ENCODE results near the gene KIAA2012. TPM values are rescaled to one million over a fixed set of nuclear protein-coding genes. Genes with fewer than 3 reads are reported as not detected.

The KIAA2012 gene
- total and polyA plus RNA-seq, 2 of the 4 experiments (the other 2 are of a cell fraction), result under 0.01 to 0.09 TPM

GRCh38 chr2:202064171-202064880, 8.7 kb upstream of the KIAA2012 start:
- H3K23ac ChIP-seq (ENCODE audit: low read depth, low read length), result no peak overlapping the region
- H4K91ac ChIP-seq (ENCODE audit: insufficient read depth, low read depth, low read length), result peak overlapping the region; percentile 53
- TF ChIP-seq RFX5 (IDR thresholded peaks at IDR 0.05; ENCODE audit: low read depth, low read length) (peak; percentile 40; the same call in 1 of the 2 replicates), FOS (IDR thresholded peaks at IDR 0.05; ENCODE audit: low read depth, low read length) (peak; percentile 36; the same call in 1 of the 2 replicates), RCOR1 (IDR thresholded peaks at IDR 0.05; ENCODE audit: insufficient replicate concordance, low read length) (no peak), CEBPB (IDR thresholded peaks at IDR 0.05; ENCODE audit: low read depth, low read length) (no peak), MAZ (IDR thresholded peaks at IDR 0.05; ENCODE audit: borderline replicate concordance, low read depth, low read length) (no peak)
- TF ChIP-seq, protein P1, sequence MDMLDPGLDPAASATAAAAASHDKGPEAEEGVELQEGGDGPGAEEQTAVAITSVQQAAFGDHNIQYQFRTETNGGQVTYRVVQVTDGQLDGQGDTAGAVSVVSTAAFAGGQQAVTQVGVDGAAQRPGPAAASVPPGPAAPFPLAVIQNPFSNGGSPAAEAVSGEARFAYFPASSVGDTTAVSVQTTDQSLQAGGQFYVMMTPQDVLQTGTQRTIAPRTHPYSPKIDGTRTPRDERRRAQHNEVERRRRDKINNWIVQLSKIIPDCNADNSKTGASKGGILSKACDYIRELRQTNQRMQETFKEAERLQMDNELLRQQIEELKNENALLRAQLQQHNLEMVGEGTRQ (IDR thresholded peaks at IDR 0.05; ENCODE audit: low read depth, low read length), result no peak
- H4K5ac ChIP-seq (ENCODE audit: low read depth, low read length), result peak overlapping the region; percentile 19; the same call in 1 of the 2 replicates
- intact Hi-C loops (cut with micrococcal nuclease), result no loop called here
- H2AK5ac ChIP-seq (ENCODE audit: low read depth, low read length), result no peak overlapping the region
- H2BK15ac ChIP-seq (ENCODE audit: low read depth, low read length), result peak overlapping the region; percentile 57; the same call in 1 of the 3 replicates
- POLR2A ChIA-PET (ENCODE audit: unreplicated experiment), result no interaction called here
- peak overlapping the region; percentile 16; the same call in 1 of the 2 replicates for H3K14ac ChIP-seq (replicated peaks; ENCODE audit: low read depth, low read length)
- 0% methylated on average over 2 of the region's 3 CpGs; no CpG with 5 or more reads in 1 of the 2 experiments for WGBS, 2 experiments (ENCODE audit: extremely low coverage in 2 of 2, insufficient read length in 1 of 2)
- dilution Hi-C loops (cut with HindIII; ENCODE audit: low sequenced_read_pairs, unreplicated experiment), result no loop called here
- H4K20me1 ChIP-seq (ENCODE audit: insufficient read depth, low read length), result no peaks in the 10 kb centered on the region
- H2BK20ac ChIP-seq (ENCODE audit: low read depth, low read length), result peak overlapping the region; percentile 18
- H3K27ac ChIP-seq (ENCODE audit: insufficient read depth, low read length), result peak overlapping the region; percentile 37
- H3K9me3 ChIP-seq (ENCODE audit: control insufficient read depth, insufficient read depth, low read length), result no peaks in the 10 kb centered on the region
- peak overlapping the region; percentile 75 for H2BK120ac ChIP-seq (ENCODE audit: low read depth, low read length)
- peak overlapping the region; percentile 45 for H2BK5ac ChIP-seq (ENCODE audit: low read depth, low read length, poor library complexity, severe bottlenecking)
- CTCF ChIA-PET, result interaction anchor here (0.6 to 0.7 kb wide), 2 partner anchors 9 to 430 kb away, joined by 3 read pairs; no protein-coding TSS in a partner anchor
- H3K4me3 ChIP-seq (ENCODE audit: insufficient read depth, low read depth, low read length), result no peak overlapping the region
- no peaks in the 10 kb centered on the region for H3K36me3 ChIP-seq (ENCODE audit: control insufficient read depth, insufficient read depth, low read length)
- H3K79me1 ChIP-seq (ENCODE audit: low read depth in 1 of 2, low read length in 2 of 2), result no peaks in the 10 kb centered on the region
- no peaks in the 10 kb centered on the region for H3K27me3 ChIP-seq (ENCODE audit: control insufficient read depth, insufficient read depth, low read length)
- peak overlapping the region; percentile 36 for H3K56ac ChIP-seq (ENCODE audit: extremely low read depth, insufficient read depth, low read length)
- H4K8ac ChIP-seq (ENCODE audit: low read depth in 2 of 2, low read length in 2 of 2), result peak overlapping the region; percentile 1 to 75; a peak in 3 of 4 replicates
- peak overlapping the region; percentile 79 for H2AFZ ChIP-seq (replicated peaks; ENCODE audit: low read length, poor library complexity)
- H3K18ac ChIP-seq (ENCODE audit: low read depth, low read length), result peak overlapping the region; percentile 14; the same call in 1 of the 2 replicates
- DNase-seq, result peak; percentile 94
- peak overlapping the region; percentile 59 for H3K4ac ChIP-seq (ENCODE audit: low read depth, low read length)
- peak; percentile 91 for ATAC-seq (ENCODE audit: low read depth)
- H3K4me2 ChIP-seq (ENCODE audit: low read depth, low read length), result peak overlapping the region; percentile 52; the same call in 1 of the 2 replicates
- in situ Hi-C loops (cut with MboI; ENCODE audit: low sequenced_read_pairs), result no loop called here
- H3K9ac ChIP-seq (ENCODE audit: low read depth, low read length), result 0 out of 2 replicates have a peak overlapping the region, but pooled peaks have one; percentile 16
- H3K9me1 ChIP-seq (ENCODE audit: insufficient read depth, low read length), result 0 out of 2 replicates have a peak, but pooled peaks cover 7% of the 10 kb centered on the region
- peaks cover 10% of the 10 kb centered on the region for H3K4me1 ChIP-seq (ENCODE audit: control insufficient read depth, insufficient read depth, low read length)
- no TSS peak for BruUV-seq (replicated peaks)
- no peak overlapping the region for H2AK9ac ChIP-seq (replicated peaks; ENCODE audit: low read depth, low read length, poor library complexity)

All from IMR-90 (cell line).